T follicular helper cell (primary cell): ENCODE measurements around the gene CTNNB1.

Experiments used
- DNase-seq: peaks from one replicate; pipeline ENCODE4 v3.0.0-alpha.2; 2020; ENCODE audit warnings: low read depth

CTNNB1 gene

DNA sequence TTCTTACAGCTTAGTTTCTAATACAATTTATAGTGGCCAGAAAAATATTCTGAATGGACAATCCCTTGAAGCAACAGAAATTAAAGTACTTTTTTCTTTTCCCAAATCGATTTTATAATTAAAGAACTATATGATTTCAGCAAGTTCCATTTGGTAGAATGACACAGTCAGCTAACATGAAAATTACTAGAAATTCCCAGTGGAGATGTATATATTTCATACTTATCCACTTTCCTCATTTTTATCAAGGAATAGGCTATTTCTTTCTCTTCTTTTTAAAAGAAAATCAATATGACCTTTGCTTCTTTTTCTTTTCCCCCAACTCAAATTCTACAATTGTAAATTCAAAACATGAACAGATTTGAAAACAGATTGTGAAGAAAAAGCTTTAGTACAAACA is 6.4 kb upstream of the CTNNB1 start:
- DNase-seq, result no peak

DNA sequence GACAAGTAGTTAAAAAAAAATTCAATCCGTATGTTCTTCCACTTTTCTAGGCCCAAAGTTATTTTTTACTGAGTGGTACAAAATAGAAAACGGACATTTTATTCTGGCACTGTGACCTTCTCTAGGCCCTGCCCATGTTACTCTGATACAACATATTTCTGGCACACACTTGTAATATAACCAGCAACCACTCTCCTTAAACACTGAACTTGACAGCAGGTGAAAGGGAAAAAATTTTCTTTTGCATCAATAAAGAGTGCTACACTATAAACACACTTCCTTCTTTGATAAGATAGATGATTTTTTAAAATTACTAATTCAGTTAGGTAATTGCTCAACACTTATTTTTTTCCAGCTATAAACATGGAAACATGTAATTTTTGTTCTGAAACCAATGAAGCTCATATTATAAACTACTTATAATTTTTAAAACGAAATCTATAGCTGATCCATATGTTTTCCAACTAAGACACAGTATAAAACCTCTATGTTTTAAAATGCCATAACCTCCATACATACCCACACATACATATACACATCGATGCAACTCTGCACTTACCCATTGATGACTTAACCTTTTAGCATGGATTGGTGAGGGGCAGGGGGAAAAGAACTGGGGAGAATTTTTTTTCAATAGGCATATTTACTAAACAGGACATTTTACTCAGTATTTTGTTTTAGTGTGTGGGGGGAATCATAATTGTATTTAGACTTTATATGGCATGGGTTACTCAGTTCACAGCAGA is 5.3 kb upstream of the CTNNB1 start:
- no peak for DNase-seq

GRCh38 chr3:41194701-41195100 is 4.6 kb upstream of the CTNNB1 start:
- no peak for DNase-seq

GRCh38 chr3:41195946-41196345 is 3.4 kb upstream of the CTNNB1 start:
- DNase-seq, result no peak

GRCh38 chr3:41196499-41197410 is 2.5 kb upstream of the CTNNB1 start:
- no peak for DNase-seq

DNA sequence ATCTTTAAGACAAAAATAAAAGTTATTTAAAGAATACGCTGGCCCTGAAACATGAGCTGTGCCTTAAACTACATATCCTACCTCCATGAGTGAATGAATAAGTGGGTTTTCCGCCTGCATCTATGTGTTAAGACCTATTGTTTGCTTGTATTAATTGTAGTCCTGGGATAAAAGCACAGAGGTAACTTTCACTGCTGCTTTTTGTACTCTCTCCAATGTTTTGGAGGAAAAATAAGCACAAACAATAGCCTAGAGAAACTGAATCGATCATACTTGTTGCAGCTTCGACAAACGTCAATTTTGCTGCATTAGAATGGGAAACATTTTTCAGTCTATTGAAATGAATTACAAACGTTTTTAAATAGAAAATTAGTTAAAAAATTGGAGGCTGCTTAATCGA is 1.3 kb upstream of the CTNNB1 start:
- no peak for DNase-seq

DNA sequence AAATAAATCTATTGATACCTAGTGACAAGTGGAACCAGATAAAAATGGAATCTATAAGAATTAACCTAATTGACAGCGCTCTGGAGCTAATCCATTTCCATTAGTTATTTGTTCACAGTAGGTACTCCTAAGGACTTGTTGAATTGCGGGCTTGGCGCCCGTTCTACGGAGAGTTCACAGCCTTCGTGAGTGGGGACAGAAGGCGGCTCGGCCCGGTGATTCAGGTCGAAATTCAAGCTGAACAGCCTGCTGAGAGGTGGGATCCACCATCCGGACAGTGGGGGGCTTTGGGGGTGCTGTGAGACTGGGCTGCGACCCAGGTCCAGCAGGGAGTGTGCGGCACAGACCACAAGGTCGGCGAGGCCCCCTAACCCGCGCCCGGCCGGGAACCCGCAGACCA is 779 bp upstream of the CTNNB1 start:
- DNase-seq, result peak; percentile 1

DNA sequence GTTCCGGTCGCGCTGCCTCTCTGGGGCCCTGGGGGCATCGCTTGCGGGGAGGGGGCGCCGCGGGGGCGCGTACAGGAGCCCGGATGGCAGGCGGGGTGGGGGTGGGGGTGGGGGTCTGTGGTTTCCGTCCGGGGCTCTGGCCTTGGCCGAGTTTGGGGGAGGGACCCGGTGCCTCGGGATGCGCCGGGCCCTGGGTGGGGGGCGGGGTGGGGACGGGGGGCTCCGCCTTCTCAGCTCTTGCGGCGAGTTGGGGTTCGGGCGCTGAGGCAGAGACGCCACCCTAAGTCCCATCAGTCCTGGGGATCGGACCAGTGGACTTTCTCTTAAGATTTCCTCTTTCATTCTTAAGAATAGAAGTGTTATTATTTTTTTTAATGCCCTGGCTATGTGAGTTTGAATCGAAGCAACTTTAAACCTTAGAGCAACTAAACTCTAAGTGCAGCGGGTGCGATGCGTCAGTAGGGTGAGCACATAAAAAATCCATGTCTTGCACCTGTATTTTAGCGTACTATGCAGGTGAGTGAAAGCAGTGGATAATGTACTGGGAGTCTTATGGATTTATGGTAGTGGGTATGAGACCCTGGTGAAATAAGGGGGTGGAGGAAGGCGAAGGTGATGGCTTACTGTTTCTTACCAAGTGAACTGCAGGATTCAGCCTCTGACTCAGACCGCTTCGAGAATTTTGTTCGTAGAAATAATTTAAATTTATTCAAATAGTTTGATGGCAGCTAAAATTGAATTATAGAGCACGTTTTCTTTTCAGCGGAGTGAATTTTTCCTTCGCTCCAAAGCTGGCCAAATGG is 762 bp downstream of the CTNNB1 start:
- DNase-seq, result peak; percentile 18

GRCh38 chr3:41200669-41201021 is 1.3 kb downstream of the CTNNB1 start:
- DNase-seq, result peak; percentile 18

DNA sequence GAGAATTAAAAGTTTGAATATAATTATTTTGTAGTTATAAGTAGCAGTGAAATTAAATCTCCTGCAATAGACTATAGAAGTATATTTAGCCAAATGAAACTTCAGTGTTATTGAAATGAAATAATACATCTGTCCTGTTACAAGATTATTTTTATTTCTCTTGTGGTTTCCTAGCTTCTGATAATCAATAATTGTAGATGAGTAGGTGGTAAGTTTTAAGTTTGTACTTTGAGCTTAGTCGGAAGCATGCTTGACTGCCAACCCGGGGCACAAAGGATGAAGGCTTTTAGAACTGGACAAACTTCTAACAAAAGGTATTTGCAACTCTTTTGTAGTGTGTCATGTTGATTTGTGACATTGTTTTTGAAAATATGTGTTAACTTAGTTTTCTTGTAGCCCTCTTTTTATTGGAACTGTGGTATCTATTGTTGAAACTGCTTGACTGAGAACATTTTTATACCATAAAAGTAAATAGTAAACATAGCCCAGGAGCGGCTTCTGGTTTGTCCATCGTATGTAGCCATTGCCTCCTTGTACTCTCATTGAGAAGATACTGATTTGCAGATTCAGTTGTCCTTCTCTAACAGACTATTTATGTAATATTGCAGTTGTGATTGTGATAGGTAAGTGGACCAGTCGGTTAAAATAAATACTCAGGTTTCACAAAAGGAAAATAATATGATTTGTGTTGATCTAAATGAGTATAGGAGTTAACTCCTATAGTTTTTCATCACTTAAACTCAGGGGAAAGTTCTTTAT is 2.9 kb downstream of the CTNNB1 start:
- no peak for DNase-seq

DNA sequence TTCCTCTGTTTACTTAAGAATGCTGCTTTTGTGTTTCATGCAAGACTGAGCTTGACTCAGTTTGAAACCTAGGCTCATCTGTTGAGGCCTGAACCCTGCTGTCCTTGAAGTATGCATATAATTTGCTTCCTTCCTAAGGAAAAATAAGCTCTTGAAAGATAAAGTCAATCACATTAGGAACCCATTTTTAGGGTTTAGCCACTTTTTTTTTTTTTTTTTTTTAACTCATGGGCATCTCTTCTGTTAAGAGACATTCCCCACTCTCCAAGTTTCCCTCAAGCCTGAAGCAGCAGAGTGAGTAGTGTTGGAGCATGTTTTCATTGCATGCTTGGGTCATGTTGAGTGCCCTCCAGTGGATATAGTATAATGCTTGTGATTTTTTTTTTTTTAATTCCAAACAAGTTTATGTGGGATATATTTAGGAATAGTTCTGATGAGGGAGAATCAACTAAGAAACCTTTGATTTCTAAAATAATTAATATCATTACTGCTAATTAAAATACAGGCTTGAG is 3.6 kb downstream of the CTNNB1 start:
- no peak for DNase-seq

- no peak for DNase-seq
Observed at GRCh38 chr3:41204369-41204768, 5.1 kb downstream of the CTNNB1 start.

GRCh38 chr3:41205591-41205990 is 6.3 kb downstream of the CTNNB1 start:
- DNase-seq, result no peak

GRCh38 chr3:41207355-41207754 is 8.1 kb downstream of the CTNNB1 start:
- DNase-seq, result no peak

DNA sequence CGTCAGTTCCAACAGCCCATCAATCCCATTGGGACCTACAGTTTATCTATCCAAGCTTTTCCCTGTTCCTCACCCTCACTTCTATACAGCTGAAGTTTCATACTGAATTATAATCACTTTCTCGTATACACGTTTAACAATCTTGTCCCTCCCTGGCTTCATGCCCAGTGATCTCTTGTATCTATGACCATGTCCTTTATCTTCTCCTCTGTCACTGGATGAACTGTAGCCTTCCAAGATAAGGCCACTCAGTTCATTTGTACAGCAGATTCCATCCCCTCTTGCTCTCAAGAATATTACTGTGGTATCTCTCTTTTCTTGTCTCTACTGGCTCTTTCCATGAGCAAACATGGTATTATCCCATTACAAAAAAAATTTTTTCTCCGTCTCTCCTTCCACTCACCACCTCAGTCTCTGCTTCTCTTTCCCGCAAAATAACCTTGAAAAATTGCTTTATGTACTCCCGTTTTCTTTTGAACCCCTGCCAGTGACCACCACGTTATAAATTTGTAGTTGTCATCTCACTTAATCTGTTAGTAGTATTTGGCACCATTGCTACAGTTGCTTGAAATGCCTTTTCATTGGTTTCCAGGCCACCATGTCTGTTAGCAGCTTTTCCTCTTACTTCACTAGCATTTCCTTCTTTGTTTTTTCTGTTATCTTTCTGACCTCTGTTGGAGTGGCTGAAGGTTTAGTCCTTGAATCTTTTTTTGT is 9.4 kb downstream of the CTNNB1 start:
- DNase-seq, result no peak

GRCh38 chr3:41209646-41210045 is 10.3 kb downstream of the CTNNB1 start:
- DNase-seq, result no peak

- DNase-seq, result no peak
Observed at GRCh38 chr3:41210966-41211365, 11.7 kb downstream of the CTNNB1 start.

GRCh38 chr3:41212088-41212487 is 12.8 kb downstream of the CTNNB1 start:
- no peak for DNase-seq

- DNase-seq, result no peak
Observed at GRCh38 chr3:41213588-41213987, 14.3 kb downstream of the CTNNB1 start.

- DNase-seq, result no peak
Observed at GRCh38 chr3:41216422-41216821, 17.1 kb downstream of the CTNNB1 start.

DNA sequence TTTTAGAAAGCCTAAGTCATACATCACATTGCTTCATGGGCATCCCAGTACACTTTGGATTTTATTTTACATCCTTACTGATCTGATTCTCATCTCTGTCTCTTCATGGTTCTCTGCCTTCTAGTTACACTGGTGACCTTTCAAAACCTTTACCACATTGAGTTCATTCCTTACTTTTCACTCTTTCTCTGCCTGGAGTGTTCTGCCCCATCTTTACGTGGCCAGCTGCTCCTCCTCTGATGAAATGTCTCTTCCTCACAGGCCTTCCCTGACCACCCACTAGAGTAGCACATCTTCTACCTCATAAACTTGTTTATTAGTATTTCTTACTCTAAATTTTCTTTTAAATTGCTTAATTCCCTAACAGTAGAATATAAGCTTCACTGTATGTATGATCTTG is 17.7 kb downstream of the CTNNB1 start:
- DNase-seq, result no peak
